HG02981 (cell line): Measurements from ENCODE around the gene POU2F2.

ENCODE experiments used
- ATAC-seq: cut with Tn5 transposase; IDR thresholded peaks from one replicate; pipeline ENCODE4 v1.9.1; 2021; ENCODE audit warnings: mild to moderate bottlenecking, moderate library complexity; ENCODE audit not compliant: unreplicated experiment

Gene POU2F2

GRCh38 chr19:42129399-42130253, 2.6 kb downstream of the POU2F2 start:
- ATAC-seq = peak; percentile 51

GRCh38 chr19:42126574-42126973, 5.7 kb downstream of the POU2F2 start:
- no peak for ATAC-seq

- no peak for ATAC-seq
Observed at GRCh38 chr19:42125536-42125935, 6.7 kb downstream of the POU2F2 start.

- no peak for ATAC-seq
Observed at GRCh38 chr19:42124386-42124901, 7.8 kb downstream of the POU2F2 start.

- no peak for ATAC-seq
Observed at GRCh38 chr19:42123765-42124164, 8.5 kb downstream of the POU2F2 start.

GRCh38 chr19:42122691-42123607, 9.3 kb downstream of the POU2F2 start:
- no peak for ATAC-seq

- ATAC-seq = no peak
Observed at GRCh38 chr19:42121656-42122069, 10.6 kb downstream of the POU2F2 start.

- ATAC-seq = no peak
Observed at GRCh38 chr19:42121036-42121621, 11.1 kb downstream of the POU2F2 start.

GRCh38 chr19:42120276-42120980, 11.8 kb downstream of the POU2F2 start:
- ATAC-seq = no peak

GRCh38 chr19:42117076-42117475, 15.2 kb downstream of the POU2F2 start:
- ATAC-seq = no peak

- no peak for ATAC-seq
Observed at GRCh38 chr19:42116308-42117075, 15.8 kb downstream of the POU2F2 start.

GRCh38 chr19:42115705-42116104, 16.5 kb downstream of the POU2F2 start:
- ATAC-seq = no peak

GRCh38 chr19:42115219-42115618, 17.0 kb downstream of the POU2F2 start:
- ATAC-seq = no peak

GRCh38 chr19:42114412-42114811, 17.8 kb downstream of the POU2F2 start:
- ATAC-seq = peak; percentile 62

- ATAC-seq = peak; percentile 40
Observed at GRCh38 chr19:42113641-42114348, 18.5 kb downstream of the POU2F2 start.

GRCh38 chr19:42111811-42112210, 20.4 kb downstream of the POU2F2 start:
- ATAC-seq = no peak

GRCh38 chr19:42111384-42111783, 20.9 kb downstream of the POU2F2 start:
- no peak for ATAC-seq

- no peak for ATAC-seq
Observed at GRCh38 chr19:42110658-42111057, 21.6 kb downstream of the POU2F2 start.

GRCh38 chr19:42109896-42110295, 22.4 kb downstream of the POU2F2 start:
- ATAC-seq = no peak
